A549 treated with Mapracorat at 1 μM for 4 hours (cell line): Measurements from ENCODE around the gene CDKN2B-AS1. TPM values are rescaled to one million over a fixed set of nuclear protein-coding genes. Genes with fewer than 3 reads are reported as not detected.

Source experiments
- total RNA-seq: library from RNA; stranded (reverse); fragments of 200-300 nt; extraction: Qiagen RNA extraction; gene quantifications from 5 replicates; pipeline ENCODE4 v1.2.3, GENCODE V29; 2022

The CDKN2B-AS1 gene
- not detected in 5 replicates for total RNA-seq

GRCh38 chr9:21994556-21995005 is at the start of gene CDKN2B-AS1:
CDKN2B-AS1 (plus strand) TSS chr9:21994791.

GRCh38 chr9:21993893-21994555 is 567 bp upstream of the CDKN2B-AS1 start, which contains the start of gene CDKN2A:
CDKN2A (minus strand) TSS chr9:21994392.

GRCh38 chr9:22008717-22009505 is 14.3 kb downstream of the CDKN2B-AS1 start, which contains the start of gene CDKN2B:
CDKN2B (minus strand) TSS chr9:22009305; CDS start chr9:22008953, 352 bp downstream.

Other genes starting within 250 kb of the CDKN2B-AS1 start
- gene MTAP, start 192.2 kb upstream of the CDKN2B-AS1 start, total RNA-seq = 4.9 to 17.0 TPM (median 7.1 TPM) in 5 replicates
- not detected in 5 replicates for gene CDKN2A, start 399 bp upstream of the CDKN2B-AS1 start, total RNA-seq
- gene CDKN2B, start 14.5 kb downstream of the CDKN2B-AS1 start, total RNA-seq = not detected in 5 replicates